H1 (cell line): ENCODE data around the gene RBM45. TPM values are rescaled to one million over a fixed set of nuclear protein-coding genes. Genes with fewer than 3 reads are reported as not detected.
A peak's percentile ranks its signal among the peaks of the same experiment; 100 is the strongest.

Experiments
- CTCF ChIA-PET: fragments of 300-600 bp; sonication (Branson Sonifier 250); formaldehyde crosslinking; loops from one replicate; lab custom pipeline; 2021; ENCODE audit not compliant: partially characterized antibody; lab: Charles Lee
- POLR2A ChIA-PET: fragments of 300-600 bp; sonication (Branson Sonifier 250); formaldehyde crosslinking; loops from one replicate; lab custom pipeline; 2021; ENCODE audit warnings: inconsistent platforms; ENCODE audit not compliant: partially characterized antibody; lab: Charles Lee
- DNase-seq, 2 experiments: peaks; one replicate each; pipeline versions ENCODE4 v3.0.0 to v3.0.0-alpha.2; 2010 to 2022; ENCODE audit warnings: low spot score in 2 of 2, low read depth in 1 of 2, mixed read lengths in 1 of 2
- FAIRE-seq: peaks from 2 replicates; lab custom pipeline; 2011; peaks lifted over from hg19 to GRCh38; lab: Jason Lieb, UNC
- H2AFZ ChIP-seq: 2 replicates; pipeline ENCODE4 v1.8.1; 2012; ENCODE audit warnings: low read length, inconsistent platforms
- H2AK5ac ChIP-seq: 2 replicates; pipeline ENCODE4 v1.6.1; 2013; ENCODE audit warnings: low read depth, low read length
- H2BK120ac ChIP-seq: replicated peaks from 2 replicates; pipeline ENCODE3; 2013; ENCODE audit warnings: low read depth, low read length, inconsistent platforms
- H2BK12ac ChIP-seq: 2 replicates; pipeline ENCODE4 v1.6.1; 2013; ENCODE audit warnings: low read depth, low read length
- H2BK15ac ChIP-seq: 2 replicates; pipeline ENCODE4 v1.6.1; 2013; ENCODE audit warnings: low read length
- H2BK20ac ChIP-seq: 2 replicates; pipeline ENCODE4 v1.6.1; 2013; ENCODE audit warnings: low read length
- H2BK5ac ChIP-seq: 2 replicates; pipeline ENCODE4 v1.6.1; 2013; ENCODE audit warnings: low read depth, low read length
- H3K14ac ChIP-seq: 2 replicates; pipeline ENCODE4 v1.6.1; 2013; ENCODE audit warnings: inconsistent platforms; ENCODE audit not compliant: insufficient read length
- H3K18ac ChIP-seq: 2 replicates; pipeline ENCODE4 v1.6.1; 2013; ENCODE audit warnings: low read length; ENCODE audit errors: extremely low read depth
- H3K23ac ChIP-seq: 2 replicates; pipeline ENCODE4 v1.6.1; 2013; ENCODE audit warnings: inconsistent platforms; ENCODE audit not compliant: insufficient read length
- H3K23me2 ChIP-seq: 2 replicates; pipeline ENCODE4 v1.6.1; 2013; ENCODE audit warnings: low read depth, low read length
- H3K27ac ChIP-seq: 2 replicates; pipeline ENCODE4 v1.6.1; 2011; ENCODE audit warnings: low read depth, low read length, inconsistent platforms
- H3K27me3 ChIP-seq, 4 experiments: replicated peaks in 1 of 4; 1 replicate in 1 of 4; 2 replicates in 3 of 4; pipeline versions ENCODE4 v1.6.1 to v1.8.1; 2011 to 2013; ENCODE audit warnings: low read length in 3 of 4, mild to moderate bottlenecking in 3 of 4, inconsistent platforms in 2 of 4, mixed read lengths in 2 of 4, moderate library complexity in 1 of 4; ENCODE audit not compliant: control insufficient read depth in 3 of 4, insufficient read depth in 3 of 4; ENCODE audit errors: extremely low read depth in 1 of 4
- H3K36me3 ChIP-seq, 4 experiments: 2 replicates each; pipeline versions ENCODE4 v1.6.1 to v1.8.1; 2011 to 2013; ENCODE audit warnings: mild to moderate bottlenecking in 4 of 4, low read length in 3 of 4, moderate library complexity in 2 of 4, control low read depth in 1 of 4, inconsistent platforms in 1 of 4; ENCODE audit not compliant: insufficient read depth in 4 of 4, control insufficient read depth in 2 of 4
- H3K4ac ChIP-seq: replicated peaks from 2 replicates; pipeline ENCODE3; 2013; ENCODE audit warnings: low read length, low read depth, mixed read lengths, inconsistent platforms; ENCODE audit not compliant: insufficient read length
- H3K4me1 ChIP-seq, 4 experiments: replicated peaks in 1 of 4; 1 replicate in 1 of 4; 2 replicates in 3 of 4; pipeline versions ENCODE4 v1.6.1 to v1.8.1; 2011 to 2013; ENCODE audit warnings: low read length in 3 of 4, inconsistent platforms in 2 of 4, mixed read lengths in 1 of 4; ENCODE audit not compliant: insufficient read depth in 4 of 4, control insufficient read depth in 3 of 4
- H3K4me2 ChIP-seq, 2 experiments: 2 replicates each; pipeline versions ENCODE4 v1.6.1 to v1.8.1; 2011 to 2013; ENCODE audit warnings: low read depth in 2 of 2, low read length in 2 of 2, control low read depth in 1 of 2, inconsistent platforms in 1 of 2, mild to moderate bottlenecking in 1 of 2; ENCODE audit not compliant: insufficient read depth in 1 of 2
- H3K4me3 ChIP-seq, 4 experiments: fragments of 200-600, 300-600 bp in 1 of 4; sonication (generic), shearing (Covaris generic), sonication (Bioruptor Twin) in 1 of 4; 2 replicates each; pipeline versions ENCODE4 v1.5.1 to v1.8.1; 2011 to 2016; ENCODE audit warnings: low read length in 4 of 4, low read depth in 3 of 4, control low read depth in 2 of 4, inconsistent platforms in 2 of 4, mild to moderate bottlenecking in 2 of 4, mixed read lengths in 1 of 4, moderate library complexity in 1 of 4; ENCODE audit not compliant: insufficient read depth in 2 of 4; ENCODE audit errors: extremely low read depth in 1 of 4
- H3K56ac ChIP-seq: replicated peaks from 2 replicates; pipeline ENCODE3; 2013; ENCODE audit warnings: low read depth, mild to moderate bottlenecking, mixed read lengths, low read length, inconsistent platforms; ENCODE audit not compliant: insufficient read length
- H3K79me1 ChIP-seq: 2 replicates; pipeline ENCODE4 v1.6.1; 2013; ENCODE audit warnings: low read depth, low read length, control low read depth
- H3K79me2 ChIP-seq, 2 experiments: 2 replicates each; pipeline versions ENCODE4 v1.6.1 to v1.8.1; 2012 to 2013; ENCODE audit warnings: low read length in 2 of 2, mild to moderate bottlenecking in 2 of 2, inconsistent platforms in 1 of 2; ENCODE audit not compliant: insufficient read depth in 2 of 2, control insufficient read depth in 1 of 2
- H3K9ac ChIP-seq, 4 experiments: replicated peaks in 1 of 4; 1 replicate in 1 of 4; 2 replicates in 3 of 4; pipeline versions ENCODE4 v1.6.1 to v1.8.1; 2011 to 2013; ENCODE audit warnings: low read depth in 3 of 4, low read length in 3 of 4, control low read depth in 2 of 4, mild to moderate bottlenecking in 2 of 4, moderate library complexity in 2 of 4, inconsistent platforms in 1 of 4; ENCODE audit errors: extremely low read depth in 1 of 4
- H3K9me3 ChIP-seq, 2 experiments: 2 replicates each; pipeline versions ENCODE4 v1.6.1 to v1.8.1; 2012 to 2013; ENCODE audit warnings: mild to moderate bottlenecking in 2 of 2, moderate library complexity in 2 of 2, control low read depth in 1 of 2, inconsistent platforms in 1 of 2, low read depth in 1 of 2, low read length in 1 of 2, mixed read lengths in 1 of 2; ENCODE audit not compliant: insufficient read depth in 2 of 2
- H4K20me1 ChIP-seq, 2 experiments: replicated peaks in 1 of 2; 2 replicates each; pipeline versions ENCODE3 to v1.8.1; 2011 to 2013; ENCODE audit warnings: inconsistent platforms in 2 of 2, low read length in 2 of 2, mild to moderate bottlenecking in 1 of 2; ENCODE audit not compliant: insufficient read depth in 2 of 2, control insufficient read depth in 1 of 2
- H4K5ac ChIP-seq: 2 replicates; pipeline ENCODE4 v1.6.1; 2013; ENCODE audit warnings: low read length, low read depth, mixed read lengths, inconsistent platforms; ENCODE audit not compliant: insufficient read length
- H4K8ac ChIP-seq: 2 replicates; pipeline ENCODE4 v1.8.0; 2013; ENCODE audit warnings: mild to moderate bottlenecking, moderate library complexity, low read length, inconsistent platforms; ENCODE audit not compliant: insufficient read depth; ENCODE audit errors: extremely low read depth
- H4K91ac ChIP-seq: replicated peaks from 2 replicates; pipeline ENCODE3; 2013; ENCODE audit warnings: low read length, mixed read lengths, inconsistent platforms; ENCODE audit not compliant: insufficient read length
- ATF3 ChIP-seq: IDR thresholded peaks from 2 replicates; pipeline ENCODE4 v1.6.1; 2011; ENCODE audit warnings: low read depth, mild to moderate bottlenecking, low read length; ENCODE audit not compliant: insufficient read depth
- KDM5A ChIP-seq: fragments of 200-600 bp; IDR thresholded peaks from 2 replicates; pipeline ENCODE4 v1.7.1; 2012; ENCODE audit warnings: mild to moderate bottlenecking, low read length, inconsistent platforms, mixed read lengths
- MAFK ChIP-seq: IDR thresholded peaks from 2 replicates; pipeline ENCODE4 v1.6.1; 2012; ENCODE audit warnings: low read depth, mild to moderate bottlenecking, improper control_type of control experiment, low read length
- RAD21 ChIP-seq, 2 experiments: IDR thresholded peaks in 1 of 2; conservative IDR thresholded peaks in 1 of 2; 2 replicates each; pipeline ENCODE4 v1.6.1; 2011; ENCODE audit warnings: low read depth in 2 of 2, low read length in 2 of 2, improper control_type of control experiment in 1 of 2, inconsistent platforms in 1 of 2, mild to moderate bottlenecking in 1 of 2, moderate library complexity in 1 of 2
- TAF7 ChIP-seq: optimal IDR thresholded peaks from 2 replicates; pipeline ENCODE3; 2011; ENCODE audit warnings: low read depth, mild to moderate bottlenecking, inconsistent platforms, low read length, moderate library complexity, borderline replicate concordance
- TCF12 ChIP-seq: IDR thresholded peaks from 2 replicates; pipeline ENCODE4 v1.6.1; 2011; ENCODE audit warnings: low read depth, mild to moderate bottlenecking, low read length
- WGBS, 2 experiments: shearing (Covaris generic) in 1 of 2; methylation state at CpG; one replicate each; pipeline versions ENCODE4 v1.1.6 to v1.1.7; 2013 to 2015; ENCODE audit warnings: low lambda C conversion rate in 2 of 2, mixed read lengths in 2 of 2, inconsistent platforms in 1 of 2, low coverage in 1 of 2, missing lambda C conversion rate in 1 of 2; ENCODE audit not compliant: insufficient replicate concordance in 2 of 2, insufficient coverage in 1 of 2, insufficient read length in 1 of 2; ENCODE audit errors: extremely low coverage in 1 of 2, missing lambda C conversion rate in 1 of 2; 5-methylcytosine and 5-hydroxymethylcytosine counted together
- long read RNA-seq, 2 experiments: library from RNA in 1 of 2; library from capped mRNA in 1 of 2; stranded (forward); transcript quantifications; one replicate each; pipeline ENCODE4 v2.0.0, GENCODE V29; 2021; ENCODE audit warnings: inconsistent platforms in 1 of 2
- polyA minus RNA-seq, 3 experiments: library from RNA; depleted of rRNA, polyadenylated mRNA; stranded (reverse); fragments of >200 nt; gene quantifications; 1 replicate in 2 of 3; 2 replicates in 1 of 3; pipeline ENCODE4 v1.2.3, GENCODE V29; 2011
- polyA plus RNA-seq, 7 experiments: library from polyadenylated mRNA; depleted of rRNA in 3 of 7; stranded (reverse) in 5 of 7; unstranded in 2 of 7; fragments of >200 nt in 5 of 7; fragments of 200-250 nt in 2 of 7; gene quantifications; 1 replicate in 5 of 7; 2 replicates in 1 of 7; 4 replicates in 1 of 7; pipeline versions ENCODE4 v1.2.1 to v1.2.3, GENCODE V29; 2011 to 2013; ENCODE audit warnings: missing spikeins in 2 of 7, mixed read lengths in 2 of 7
- total RNA-seq: library from RNA; stranded (reverse); fragmentation: NEBNext Ultra II Directional; extraction: Animal tissue kit (Norgen Biotek cat#: 25700); gene quantifications from 2 replicates; pipeline ENCODE4 v1.2.1, GENCODE V29; 2021

RBM45 gene
- total RNA-seq, result 10.4 and 11.9 TPM in 2 replicates
- polyA plus RNA-seq (2011; rRNA removed), result 3.2 and 4.7 TPM in 2 replicates
- polyA plus RNA-seq (2011; cell fraction: cytosol; rRNA removed), result 7.4 TPM
- polyA plus RNA-seq (2011; cell fraction: nucleus; rRNA removed), result 3.7 TPM
- 8.8 to 12.9 TPM (median 11.2 TPM) in 4 replicates for polyA plus RNA-seq (2012, experiment 1 of 2)
- polyA plus RNA-seq (2012, experiment 2 of 2), result 1.8 TPM
- polyA plus RNA-seq (2013, experiment 1 of 2), result 14.7 TPM
- 14.1 TPM for polyA plus RNA-seq (2013, experiment 2 of 2)
- 4.7 and 5.0 TPM in 2 replicates for polyA minus RNA-seq (2011; rRNA and poly(A)+ RNA removed)
- polyA minus RNA-seq (2011; cell fraction: cytosol; rRNA and poly(A)+ RNA removed), result 5.2 TPM
- polyA minus RNA-seq (2011; cell fraction: nucleus; rRNA and poly(A)+ RNA removed), result 8.6 TPM
- long read RNA-seq, experiment 1, partial matches to known transcripts, result 3 of 12 reads
- long read RNA-seq, experiment 1, other reads (novel, unspliced or antisense), result 1 of 12 reads
- long read RNA-seq, experiment 2, transcript RBM45-201 (10 exons, 1,785 nt), result major isoform, 12 of 16 reads
- long read RNA-seq, experiment 2, partial matches to known transcripts, result 0 of 16 reads
- long read RNA-seq, experiment 2, other reads (novel, unspliced or antisense), result 2 of 16 reads

GRCh38 chr2:178112202-178113152 is at the start of gene RBM45:
RBM45 (plus strand) TSS chr2:178112437; CDS start chr2:178112547, 110 bp downstream.
- peak; percentile 87 to 94 for DNase-seq
- no peak within 1 kb of the TSS for H2BK20ac ChIP-seq
- H3K56ac ChIP-seq, result no peak within 1 kb of the TSS
- 3% methylated on average over 58 of the region's 60 CpGs; no CpG with 5 or more reads in 1 of the 2 experiments for WGBS, 2 experiments
- no peak within 1 kb of the TSS for H3K4ac ChIP-seq
- no peak within 1 kb of the TSS for H2BK15ac ChIP-seq
- H2AFZ ChIP-seq, result peak within 1 kb of the TSS; percentile 97
- H3K79me1 ChIP-seq, result no peaks in the 10 kb centered on the region
- H3K36me3 ChIP-seq, result no peaks in the 10 kb centered on the region
- H3K23me2 ChIP-seq, result peaks cover 8% of the 10 kb centered on the region; the same call in 1 of the 2 replicates
- peak within 1 kb of the TSS; percentile 33 to 63 (median 46) for H3K9ac ChIP-seq
- no peaks in the 10 kb centered on the region for H4K20me1 ChIP-seq
- CTCF ChIA-PET, result interaction anchor here (0.7 to 5.4 kb wide), 45 partner anchors 9 to 405 kb away, joined by 3 to 65 read pairs (median 4); partner anchors contain the start of gene PDE11A
- H3K4me2 ChIP-seq, result peak within 1 kb of the TSS; percentile 64 to 95
- no peaks in the 10 kb centered on the region for H3K27me3 ChIP-seq
- peak within 1 kb of the TSS; percentile 87 for H4K8ac ChIP-seq
- no peak within 1 kb of the TSS for H3K18ac ChIP-seq
- POLR2A ChIA-PET, result interaction anchor here (0.7 to 2.8 kb wide), 10 partner anchors 11 to 410 kb away, joined by 3 to 14 read pairs (median 4); partner anchors contain the start of genes PJVK and PRKRA
- peak within 1 kb of the TSS; percentile 22 for H4K5ac ChIP-seq
- peak within 1 kb of the TSS; percentile 29 for H4K91ac ChIP-seq
- H2BK12ac ChIP-seq, result no peak within 1 kb of the TSS
- H3K79me2 ChIP-seq, result peaks cover 0 to 3% of the 10 kb centered on the region in 2 experiments; a peak in 1 of 4 replicates
- peak within 1 kb of the TSS; percentile 65 to 89 (median 86) for H3K4me3 ChIP-seq
- H2BK5ac ChIP-seq, result peak within 1 kb of the TSS; percentile 22
- H3K27ac ChIP-seq, result no peak within 1 kb of the TSS
- no peaks in the 10 kb centered on the region for H3K9me3 ChIP-seq
- H2AK5ac ChIP-seq, result no peak within 1 kb of the TSS
- no peak within 1 kb of the TSS for H2BK120ac ChIP-seq
- peaks cover 0 to 4% (median 0%) of the 10 kb centered on the region in 4 experiments; a peak in 1 of 7 replicates for H3K4me1 ChIP-seq
- H3K14ac ChIP-seq, result no peak within 1 kb of the TSS
- no peak for FAIRE-seq
- H3K23ac ChIP-seq, result no peak within 1 kb of the TSS
- no peak for TF ChIP-seq ATF3
- peak; percentile 92 for TF ChIP-seq TAF7
- TF ChIP-seq MAFK, result peak; percentile 27; the same call in 1 of the 2 replicates
- no peak for TF ChIP-seq TCF12
- TF ChIP-seq RAD21 (IDR thresholded peaks at IDR 0.05 in 1 of 2, conservative IDR thresholded peaks at IDR 0.05 in 1 of 2; ENCODE audit: low read depth in 2 of 2, low read length in 2 of 2), result peak; percentile 72 to 83
- TF ChIP-seq KDM5A, result no peak
